Stimulated activated naive CD4-positive, alpha-beta T cell (primary cell): ENCODE results near the gene MAGEA3.
"Not testable (repeated sequence)": the region's sequence is repeated elsewhere in the genome, so short reads cannot be mapped to it uniquely, and the experiment has no call there.

ENCODE experiments used
- DNase-seq, 6 experiments: peaks; one replicate each; lab custom pipeline; 2025; lab: John Stamatoyannopoulos, UW

MAGEA3 gene

GRCh38 chrX:152735860-152736511 is 37.4 kb downstream of the MAGEA3 start:
- DNase-seq = no peak

- not testable (repeated sequence) for DNase-seq
Observed at GRCh38 chrX:152736528-152736927, 37.9 kb downstream of the MAGEA3 start.

- no peak for DNase-seq
Observed at GRCh38 chrX:152738560-152738959, 40.0 kb downstream of the MAGEA3 start.
